HEK293T (cell line): ENCODE results near the gene THSD4.
A peak's percentile ranks its signal among the peaks of the same experiment; 100 is the strongest.

ENCODE experiments used
- CTCF ChIA-PET: fragments of 350-600 bp; formaldehyde crosslinking; extraction: SDS; loops from one replicate; lab custom pipeline; 2021; ENCODE audit warnings: antibody characterized with exemption, inconsistent platforms; lab: Yijun Ruan, JAX
- POLR2A ChIA-PET: fragments of 350-600 bp; formaldehyde crosslinking; extraction: SDS; loops from one replicate; lab custom pipeline; 2020; ENCODE audit warnings: antibody characterized with exemption, inconsistent platforms; lab: Yijun Ruan, JAX
- DNase-seq: peaks from one replicate; pipeline ENCODE4 v3.0.0; 2012; ENCODE audit warnings: mixed read lengths; ENCODE audit errors: extremely low spot score
- ARNT ChIP-seq: fragments of 450-650 bp; IDR thresholded peaks from 2 replicates; pipeline ENCODE4 v1.6.1; 2017; ENCODE audit warnings: mild to moderate bottlenecking
- BHLHE40 ChIP-seq: fragments of 450-650 bp; IDR thresholded peaks from 2 replicates; pipeline ENCODE4 v1.6.1; 2016; ENCODE audit warnings: mild to moderate bottlenecking, moderate library complexity, borderline replicate concordance
- CTBP1 ChIP-seq: fragments of 450-650 bp; IDR thresholded peaks from 2 replicates; pipeline ENCODE4 v1.6.1; 2016; ENCODE audit warnings: borderline replicate concordance
- ELF4 ChIP-seq: fragments of 450-650 bp; IDR thresholded peaks from 2 replicates; pipeline ENCODE4 v1.6.1; 2017; ENCODE audit warnings: antibody characterized with exemption
- FOXA1 ChIP-seq: fragments of 450-650 bp; IDR thresholded peaks from 2 replicates; pipeline ENCODE4 v1.6.1; 2016; ENCODE audit warnings: mild to moderate bottlenecking
- FOXK2 ChIP-seq: fragments of 450-650 bp; IDR thresholded peaks from 2 replicates; pipeline ENCODE4 v1.6.1; 2016; ENCODE audit warnings: mild to moderate bottlenecking
- FOXM1 ChIP-seq: fragments of 450-650 bp; IDR thresholded peaks from 2 replicates; pipeline ENCODE4 v1.6.1; 2017; ENCODE audit warnings: mild to moderate bottlenecking, borderline replicate concordance
- HDGF ChIP-seq: fragments of 450-650 bp; IDR thresholded peaks from 2 replicates; pipeline ENCODE4 v1.6.1; 2017; ENCODE audit warnings: antibody characterized with exemption, borderline replicate concordance
- L3MBTL2 ChIP-seq: fragments of 450-650 bp; conservative IDR thresholded peaks from 2 replicates; pipeline ENCODE4 v1.6.1; 2016; ENCODE audit warnings: mild to moderate bottlenecking
- LEF1 ChIP-seq: fragments of 450-650 bp; IDR thresholded peaks from 2 replicates; pipeline ENCODE4 v1.6.1; 2017; ENCODE audit warnings: mild to moderate bottlenecking, borderline replicate concordance
- NFRKB ChIP-seq: fragments of 450-650 bp; IDR thresholded peaks from 2 replicates; pipeline ENCODE4 v1.6.1; 2016; ENCODE audit warnings: mild to moderate bottlenecking, moderate library complexity
- PKNOX1 ChIP-seq: fragments of 450-650 bp; IDR thresholded peaks from 2 replicates; pipeline ENCODE4 v1.6.1; 2016
- SP1 ChIP-seq: fragments of 450-650 bp; IDR thresholded peaks from 2 replicates; pipeline ENCODE4 v1.6.1; 2017
- SUZ12 ChIP-seq: fragments of 450-650 bp; IDR thresholded peaks from 2 replicates; pipeline ENCODE4 v1.6.1; 2016; ENCODE audit warnings: mild to moderate bottlenecking
- TARDBP ChIP-seq: fragments of 450-650 bp; IDR thresholded peaks from 2 replicates; pipeline ENCODE4 v1.6.1; 2016
- ZNF384 ChIP-seq: fragments of 450-650 bp; IDR thresholded peaks from 2 replicates; pipeline ENCODE4 v1.6.1; 2016

The THSD4 gene

GRCh38 chr15:71545923-71546322 lies 430.7 kb downstream of the THSD4 start:
- TF ChIP-seq HDGF (no peak), SP1 (no peak), FOXK2 (no peak), CTBP1 (no peak), FOXM1 (no peak), ELF4 (no peak), ARNT (no peak), L3MBTL2 (no peak), ZNF384 (no peak), LEF1 (no peak), PKNOX1 (no peak), SUZ12 (no peak), TARDBP (no peak), FOXA1 (no peak), BHLHE40 (no peak), NFRKB (no peak)
- POLR2A ChIA-PET = no interaction called here
- CTCF ChIA-PET = no interaction called here
- DNase-seq = no peak

GRCh38 chr15:71547011-71547410 lies 431.7 kb downstream of the THSD4 start:
- TF ChIP-seq LEF1 = no peak
- no peak for TF ChIP-seq FOXK2
- TF ChIP-seq SUZ12 = no peak
- TF ChIP-seq L3MBTL2 = no peak
- TF ChIP-seq SP1 = no peak
- no peak for TF ChIP-seq FOXA1
- TF ChIP-seq HDGF = no peak
- no peak for TF ChIP-seq BHLHE40
- no peak for TF ChIP-seq PKNOX1
- no peak for TF ChIP-seq ZNF384
- no peak for TF ChIP-seq TARDBP
- TF ChIP-seq NFRKB = no peak
- TF ChIP-seq ARNT = no peak
- CTCF ChIA-PET = interaction anchor here (0.6 to 1.1 kb wide), 3 partner anchors 14 to 36 kb away, joined by 3 to 9 read pairs (median 5); no protein-coding TSS in a partner anchor
- POLR2A ChIA-PET = interaction anchor here (0.6 to 0.9 kb wide), 2 partner anchors 11 to 33 kb away, joined by 3 read pairs; no protein-coding TSS in a partner anchor
- peak; percentile 40 for DNase-seq

GRCh38 chr15:71548401-71548807 lies 433.1 kb downstream of the THSD4 start:
- ChIA-PET POLR2A (no interaction called here), CTCF (interaction anchor here (0.6 to 1.0 kb wide), 2 partner anchors 15 to 1020 kb away, joined by 3 to 6 read pairs; no protein-coding TSS in a partner anchor)
- DNase-seq = no peak
- no peak for TF ChIP-seq ZNF384
- no peak for TF ChIP-seq PKNOX1
- TF ChIP-seq FOXM1 = no peak
- no peak for TF ChIP-seq BHLHE40
- no peak for TF ChIP-seq HDGF
- no peak for TF ChIP-seq CTBP1
- no peak for TF ChIP-seq TARDBP
- no peak for TF ChIP-seq LEF1
- no peak for TF ChIP-seq ELF4
- TF ChIP-seq L3MBTL2 = no peak
- no peak for TF ChIP-seq FOXK2
- no peak for TF ChIP-seq NFRKB
- no peak for TF ChIP-seq FOXA1
- no peak for TF ChIP-seq SP1
- TF ChIP-seq ARNT = no peak
- TF ChIP-seq SUZ12 = no peak

- TF ChIP-seq SUZ12 (no peak), ZNF384 (no peak), L3MBTL2 (no peak), FOXM1 (no peak), FOXK2 (no peak)
- ChIA-PET POLR2A (no interaction called here), CTCF (interaction anchor here (1.0 kb wide), 1 partner anchor 16 kb away, joined by 3 read pairs; no protein-coding TSS in a partner anchor)
These were observed 433.8 kb downstream of the THSD4 start for GRCh38 chr15:71549091-71549490.

GRCh38 chr15:71549697-71550096 lies 434.4 kb downstream of the THSD4 start:
- DNase-seq = no peak
- TF ChIP-seq LEF1 (no peak), CTBP1 (no peak), ZNF384 (no peak), FOXA1 (no peak)
- ChIA-PET CTCF (interaction anchor here (1.0 kb wide), 1 partner anchor 17 kb away, joined by 3 read pairs; no protein-coding TSS in a partner anchor), POLR2A (no interaction called here)

More at GRCh38 chr15:71549091-71549490, 433.8 kb downstream of the THSD4 start:
- no peak for DNase-seq

- ChIA-PET CTCF (interaction anchor here (0.6 kb wide), 1 partner anchor 250 kb away, joined by 4 read pairs; no protein-coding TSS in a partner anchor), POLR2A (no interaction called here)
- no peak for DNase-seq
- TF ChIP-seq ELF4 (no peak), ARNT (no peak), SP1 (no peak), HDGF (no peak), FOXA1 (no peak), BHLHE40 (no peak), FOXK2 (no peak), LEF1 (no peak), SUZ12 (no peak), L3MBTL2 (no peak), TARDBP (no peak), FOXM1 (no peak), NFRKB (no peak), ZNF384 (no peak), PKNOX1 (no peak), CTBP1 (no peak)
These were observed 436.3 kb downstream of the THSD4 start for GRCh38 chr15:71551566-71551965.
